Left ventricle myocardium superior (tissue), 1 donor: ENCODE results near the gene LCP2. TPM values are rescaled to one million over a fixed set of nuclear protein-coding genes. Genes with fewer than 3 reads are reported as not detected.

Experiments
- ATAC-seq: fragments of 200-7000 bp; cut with Tn5 transposase; one replicate; pipeline ENCODE4 v1.9.1; 2020; ENCODE audit warnings: mild to moderate bottlenecking, moderate library complexity
- DNase-seq: peaks from one replicate; pipeline ENCODE4 v3.0.0-alpha.2; 2020
- intact Hi-C: fragments of 100-400 bp; cut with micrococcal nuclease; formaldehyde crosslinking; loops from one replicate; pipeline ENCODE4 v1.11.0; 2022
- total RNA-seq: library from RNA; stranded (reverse); fragmentation: NEBNext Ultra II Directional; extraction: Animal tissue kit (Norgen Biotek cat#: 25700); gene quantifications from one replicate; pipeline ENCODE4 v1.2.1, GENCODE V29; 2021
- donor health status: DM: no; HTN: yes; CAD: no; lungs with severe emphysema.

LCP2 gene
- total RNA-seq, 1 donor from 2014 or later: 7.1 TPM

DNA sequence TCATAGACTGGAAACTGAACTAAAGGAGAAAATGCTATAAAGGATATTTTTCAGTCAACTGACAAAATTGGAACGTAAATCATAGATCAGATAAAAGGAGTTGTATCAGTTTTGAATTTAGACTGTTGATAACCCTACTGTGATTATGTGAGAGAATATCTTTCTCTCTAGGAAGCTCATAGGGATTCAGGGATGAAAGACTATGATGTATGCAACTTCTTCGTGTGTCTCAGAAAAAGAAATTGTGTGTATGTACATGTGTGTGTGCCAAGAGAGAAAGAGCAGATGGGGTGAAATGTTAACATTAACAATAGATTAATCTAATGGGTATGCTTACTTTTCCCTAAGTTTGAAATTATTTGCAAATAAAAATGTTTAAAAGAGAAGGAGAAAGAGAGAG lies 95.5 kb downstream of the LCP2 start:
- ATAC-seq (no peak), DNase-seq (no peak)
- intact Hi-C loops: no loop called here

DNA sequence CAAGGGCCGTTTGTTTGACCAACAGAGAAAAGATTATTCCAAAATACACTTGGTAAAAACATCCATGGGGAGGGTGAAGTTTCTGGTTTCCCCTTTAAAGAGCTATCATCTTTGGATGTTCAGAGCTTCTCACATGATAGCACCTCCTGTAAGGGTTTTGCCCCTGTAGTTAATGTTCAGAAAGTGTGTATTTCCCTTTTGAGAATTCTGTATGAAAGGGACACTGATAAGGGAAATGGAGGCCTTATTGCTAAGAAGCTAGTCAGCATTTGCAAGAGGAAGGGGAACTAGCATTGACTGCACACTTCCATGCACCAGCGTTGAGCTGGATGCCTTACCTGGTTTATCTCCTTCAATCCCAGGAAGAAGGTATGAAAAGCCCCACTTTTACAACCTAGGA lies 96.3 kb downstream of the LCP2 start:
- DNase-seq: no peak
- no peak for ATAC-seq
- intact Hi-C loops: no loop called here

DNA sequence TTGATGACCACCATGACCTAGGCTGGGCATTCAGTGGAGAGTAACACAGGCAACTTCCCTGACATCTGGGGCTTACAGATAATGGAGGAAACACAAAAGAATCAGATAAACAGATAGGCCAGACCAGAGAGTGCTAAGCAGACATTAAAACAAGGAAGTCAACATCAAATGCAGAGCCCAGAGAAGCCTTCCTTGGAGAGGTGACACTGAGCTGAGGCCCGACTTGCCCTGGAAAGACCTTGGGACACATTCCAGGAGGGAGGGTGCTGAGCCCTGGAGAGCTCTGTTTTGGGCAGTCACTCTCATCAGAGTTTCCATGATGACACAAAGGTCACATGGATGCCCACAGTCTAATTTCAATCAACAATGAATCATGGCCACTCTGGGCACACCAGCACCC lies 96.7 kb downstream of the LCP2 start:
- intact Hi-C loops: no loop called here
- ATAC-seq (peak; percentile 58), DNase-seq (no peak)

Other genes starting within 250 kb of the LCP2 start
- not detected for gene FOXI1, start 191.9 kb downstream of the LCP2 start, total RNA-seq
- gene C5orf58, start 64.8 kb downstream of the LCP2 start, total RNA-seq: not detected
- gene KCNMB1, start 91.6 kb upstream of the LCP2 start, total RNA-seq: 0.47 TPM
- 0.20 TPM for gene KCNIP1, start 206.2 kb upstream of the LCP2 start, total RNA-seq